ENCODE data around the gene RBFOX1.

- TF ChIP-seq CTCF (conservative IDR thresholded peaks at IDR 0.05 in 1 of 2, IDR thresholded peaks at IDR 0.05 in 1 of 2; ENCODE audit: extremely low read depth in 1 of 2, insufficient read depth in 1 of 2, low read depth in 1 of 2, low read length in 2 of 2) (no peak), EZH2 (IDR thresholded peaks at IDR 0.05; ENCODE audit: borderline replicate concordance, low read length) (no peak)
Measured at GRCh38 chr16:7703672-7704071, 371.0 kb downstream of the RBFOX1 start.

Data from mammary epithelial cell (primary cell).